HL-60 (cell line): ENCODE data around the gene NDUFA3.

Experiments
- CTCF ChIP-seq: IDR thresholded peaks from one replicate; pipeline ENCODE4 v1.5.1; 2011; ENCODE audit warnings: low read length, control low read depth, inconsistent platforms; ENCODE audit not compliant: insufficient read depth
- GABPA ChIP-seq: IDR thresholded peaks from 2 replicates; pipeline ENCODE4 v1.6.1; 2012; ENCODE audit warnings: low read depth
- POLR2AphosphoS5 ChIP-seq: IDR thresholded peaks from 2 replicates; pipeline ENCODE4 v1.6.1; 2012; ENCODE audit warnings: low read depth
- REST ChIP-seq: IDR thresholded peaks from 2 replicates; pipeline ENCODE4 v1.6.1; 2012; ENCODE audit warnings: low read depth; ENCODE audit not compliant: insufficient replicate concordance

GRCh38 chr19:54129617-54129996 is 27.0 kb downstream of the NDUFA3 start:
- no peak for TF ChIP-seq CTCF
- no peak for TF ChIP-seq REST
- no peak for TF ChIP-seq GABPA
- TF ChIP-seq POLR2AphosphoS5 = no peak
